Neural crest cell (in vitro differentiated cells): ENCODE data around the gene SLC25A48. TPM values are rescaled to one million over a fixed set of nuclear protein-coding genes. Genes with fewer than 3 reads are reported as not detected.

Source experiments
- DNase-seq: peaks from one replicate; pipeline ENCODE4 v3.0.0; 2021; ENCODE audit warnings: low read depth, mixed read lengths, low spot score
- H3K27ac Mint-ChIP-seq: one replicate; pipeline ENCODE4 v1.8.0; 2021; ENCODE audit warnings: mild to moderate bottlenecking, mixed read lengths; ENCODE audit not compliant: unreplicated experiment
- H3K27me3 Mint-ChIP-seq: 2 replicates; pipeline ENCODE4 v1.8.0; 2021; ENCODE audit warnings: low read depth, mild to moderate bottlenecking, mixed read lengths
- H3K36me3 Mint-ChIP-seq: 2 replicates; pipeline ENCODE4 v1.8.0; 2021; ENCODE audit warnings: low read depth, mild to moderate bottlenecking, mixed read lengths
- H3K4me1 Mint-ChIP-seq: 2 replicates; pipeline ENCODE4 v1.8.0; 2021; ENCODE audit warnings: mixed read lengths
- H3K4me3 Mint-ChIP-seq: one replicate; pipeline ENCODE4 v1.8.0; 2021; ENCODE audit warnings: mild to moderate bottlenecking, mixed read lengths
- H3K9me3 Mint-ChIP-seq: 2 replicates; pipeline ENCODE4 v1.8.0; 2021; ENCODE audit warnings: mixed read lengths
- total RNA-seq: library from RNA; stranded (reverse); gene quantifications from 2 replicates; pipeline ENCODE4 v1.2.1, GENCODE V29; 2021
- TF ChIP-seq, protein P1 (sequence below): fragments of 200-600 bp; sonication (generic); conservative IDR thresholded peaks from 2 replicates; pipeline ENCODE4 v1.5.0; 2021; ENCODE audit warnings: antibody characterized with exemption, mild to moderate bottlenecking

The SLC25A48 gene
- total RNA-seq, 1 donor from 2014 or later, result not detected

DNA sequence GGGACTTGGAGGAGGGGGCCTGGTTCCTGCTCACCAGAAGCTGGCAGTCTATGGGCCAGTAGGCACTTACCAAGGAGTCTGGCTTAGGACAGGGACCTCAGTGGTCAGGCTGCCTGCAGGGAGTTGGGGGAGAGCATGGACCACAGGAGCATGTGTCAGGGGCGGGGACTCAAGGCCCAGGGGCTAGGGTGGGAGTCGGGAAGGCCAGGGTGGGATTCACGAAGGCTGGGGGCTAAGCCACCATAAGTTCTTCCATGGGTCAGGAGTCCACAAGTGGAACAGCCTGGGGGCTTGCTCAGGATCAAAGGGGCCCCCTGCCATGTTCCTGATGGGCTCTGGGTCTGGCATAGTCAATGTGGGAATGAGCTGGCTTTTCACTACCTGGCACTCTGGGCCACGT lies 11.5 kb upstream of the SLC25A48 start:
- no peak overlapping the region for H3K4me3 Mint-ChIP-seq
- no peaks in the 10 kb centered on the region for H3K4me1 Mint-ChIP-seq
- DNase-seq, result no peak
- peaks cover 21% of the 10 kb centered on the region for H3K27me3 Mint-ChIP-seq
- H3K9me3 Mint-ChIP-seq, result no peaks in the 10 kb centered on the region
- H3K36me3 Mint-ChIP-seq, result no peaks in the 10 kb centered on the region
- TF ChIP-seq, protein P1, sequence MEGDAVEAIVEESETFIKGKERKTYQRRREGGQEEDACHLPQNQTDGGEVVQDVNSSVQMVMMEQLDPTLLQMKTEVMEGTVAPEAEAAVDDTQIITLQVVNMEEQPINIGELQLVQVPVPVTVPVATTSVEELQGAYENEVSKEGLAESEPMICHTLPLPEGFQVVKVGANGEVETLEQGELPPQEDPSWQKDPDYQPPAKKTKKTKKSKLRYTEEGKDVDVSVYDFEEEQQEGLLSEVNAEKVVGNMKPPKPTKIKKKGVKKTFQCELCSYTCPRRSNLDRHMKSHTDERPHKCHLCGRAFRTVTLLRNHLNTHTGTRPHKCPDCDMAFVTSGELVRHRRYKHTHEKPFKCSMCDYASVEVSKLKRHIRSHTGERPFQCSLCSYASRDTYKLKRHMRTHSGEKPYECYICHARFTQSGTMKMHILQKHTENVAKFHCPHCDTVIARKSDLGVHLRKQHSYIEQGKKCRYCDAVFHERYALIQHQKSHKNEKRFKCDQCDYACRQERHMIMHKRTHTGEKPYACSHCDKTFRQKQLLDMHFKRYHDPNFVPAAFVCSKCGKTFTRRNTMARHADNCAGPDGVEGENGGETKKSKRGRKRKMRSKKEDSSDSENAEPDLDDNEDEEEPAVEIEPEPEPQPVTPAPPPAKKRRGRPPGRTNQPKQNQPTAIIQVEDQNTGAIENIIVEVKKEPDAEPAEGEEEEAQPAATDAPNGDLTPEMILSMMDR, result no peak
- H3K27ac Mint-ChIP-seq, result no peak overlapping the region

DNA sequence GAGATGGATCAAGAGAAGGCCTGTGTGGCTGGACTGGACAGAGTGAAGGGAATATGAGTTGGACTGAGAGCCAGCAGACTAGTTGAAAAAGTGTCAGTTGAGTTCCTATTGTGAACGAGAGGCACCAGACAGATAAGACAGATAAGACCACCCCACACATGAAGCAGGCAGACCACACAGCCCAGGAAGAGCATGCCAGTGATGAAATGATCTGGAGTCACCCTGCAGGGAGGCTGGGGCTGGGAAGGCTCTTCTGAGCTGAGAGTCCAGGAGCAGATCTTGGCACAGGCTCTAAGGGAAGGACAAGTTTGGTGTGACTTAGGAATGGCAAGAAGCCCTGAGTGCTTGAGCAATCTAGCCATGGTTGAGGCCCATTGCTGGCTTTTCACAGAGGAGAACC lies 10.6 kb upstream of the SLC25A48 start:
- TF ChIP-seq, protein P1, result no peak
- no peak overlapping the region for H3K4me3 Mint-ChIP-seq
- no peaks in the 10 kb centered on the region for H3K36me3 Mint-ChIP-seq
- peaks cover 16% of the 10 kb centered on the region for H3K27me3 Mint-ChIP-seq
- DNase-seq, result no peak
- H3K4me1 Mint-ChIP-seq, result no peaks in the 10 kb centered on the region
- H3K9me3 Mint-ChIP-seq, result no peaks in the 10 kb centered on the region
- H3K27ac Mint-ChIP-seq, result no peak overlapping the region

DNA sequence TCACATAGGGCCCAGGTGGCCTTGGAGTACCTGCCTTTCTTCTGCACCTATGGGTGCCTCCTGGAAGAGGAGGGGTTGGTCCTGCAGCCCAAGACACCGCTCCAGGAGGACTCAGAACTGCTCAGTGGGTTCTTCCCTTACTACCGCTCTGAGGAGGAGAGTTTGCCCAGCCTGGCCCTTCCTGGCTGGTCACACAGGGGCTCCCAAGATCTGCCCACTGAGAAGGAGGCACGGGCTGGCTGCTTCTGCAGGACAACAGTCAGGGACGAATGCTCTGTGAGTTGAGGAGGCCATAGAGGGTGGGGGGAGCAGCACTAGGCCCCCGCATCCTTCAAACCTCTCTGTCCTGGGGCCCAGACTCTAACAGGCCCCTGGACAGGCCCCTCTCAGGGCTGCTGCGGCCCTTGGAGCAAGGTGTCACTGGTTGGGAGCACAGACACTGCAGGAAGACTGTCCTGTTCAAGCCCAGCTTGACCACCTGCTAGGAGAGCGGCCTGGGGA lies 9.9 kb upstream of the SLC25A48 start:
- H3K27ac Mint-ChIP-seq, result no peak overlapping the region
- no peaks in the 10 kb centered on the region for H3K9me3 Mint-ChIP-seq
- H3K27me3 Mint-ChIP-seq, result peaks cover 13% of the 10 kb centered on the region
- TF ChIP-seq, protein P1, result no peak
- no peaks in the 10 kb centered on the region for H3K4me1 Mint-ChIP-seq
- H3K36me3 Mint-ChIP-seq, result no peaks in the 10 kb centered on the region
- no peak for DNase-seq
- no peak overlapping the region for H3K4me3 Mint-ChIP-seq

DNA sequence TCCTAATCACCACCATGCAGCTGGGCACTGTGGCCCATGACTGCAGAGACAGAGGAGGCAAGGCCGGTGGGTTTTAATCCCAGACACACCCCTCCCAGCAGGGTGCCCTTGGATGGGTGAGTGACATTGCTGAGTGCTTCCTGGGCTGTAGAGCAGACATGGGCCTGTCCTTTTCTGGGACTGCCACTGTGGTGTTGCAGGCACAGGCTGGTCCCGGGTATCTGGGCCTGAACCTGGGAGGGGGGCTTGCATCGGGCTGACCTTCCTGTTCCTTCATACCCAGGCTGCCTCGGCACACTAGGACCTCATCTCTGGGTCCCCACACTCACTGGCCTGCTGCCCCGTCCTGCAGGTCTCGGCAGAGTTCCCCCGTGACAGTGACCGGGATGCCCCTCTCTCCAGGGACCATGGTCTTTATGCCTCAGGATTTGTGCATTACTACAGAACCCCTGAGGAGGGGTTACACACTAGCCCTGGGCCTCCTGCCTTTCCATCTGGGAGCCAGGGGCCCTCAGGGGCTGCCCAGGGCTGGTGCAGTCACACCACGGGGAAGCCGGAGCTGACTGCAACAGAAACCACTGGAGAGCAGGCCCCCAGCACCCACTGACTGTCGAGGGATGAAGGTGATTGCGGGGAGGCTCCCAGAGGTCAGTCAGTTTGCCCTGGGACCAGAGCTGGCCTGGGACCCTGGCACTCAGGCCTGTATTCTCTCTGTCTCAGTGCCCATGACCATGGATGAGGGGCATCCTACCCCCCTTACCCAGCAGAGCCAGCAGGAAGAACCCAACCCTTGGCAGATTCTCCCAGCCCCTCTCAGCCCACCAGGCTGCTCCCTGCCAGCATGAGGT lies 8.9 kb upstream of the SLC25A48 start:
- H3K4me3 Mint-ChIP-seq, result no peak overlapping the region
- H3K27ac Mint-ChIP-seq, result no peak overlapping the region
- H3K27me3 Mint-ChIP-seq, result peaks cover 21% of the 10 kb centered on the region
- H3K9me3 Mint-ChIP-seq, result no peaks in the 10 kb centered on the region
- DNase-seq, result no peak
- no peaks in the 10 kb centered on the region for H3K4me1 Mint-ChIP-seq
- TF ChIP-seq, protein P1, result no peak
- no peaks in the 10 kb centered on the region for H3K36me3 Mint-ChIP-seq

DNA sequence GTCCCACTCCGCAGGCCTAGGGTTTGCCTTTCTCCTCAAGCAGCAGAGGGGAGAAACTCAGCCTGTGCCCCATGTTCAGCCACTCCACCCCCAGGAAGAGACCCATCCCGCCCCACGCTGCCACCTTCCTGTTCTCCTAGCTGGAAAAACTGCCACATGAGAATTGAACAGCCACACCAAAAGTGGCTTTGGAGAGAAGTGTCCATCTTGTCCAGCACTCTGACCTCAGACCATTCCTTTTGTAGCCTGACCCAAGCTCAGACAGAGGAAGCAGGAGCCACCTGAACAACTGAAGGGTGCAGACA lies 8.3 kb upstream of the SLC25A48 start:
- Mint-ChIP-seq H3K4me1 (no peaks in the 10 kb centered on the region), H3K9me3 (no peaks in the 10 kb centered on the region), H3K4me3 (no peak overlapping the region), H3K27me3 (peaks cover 27% of the 10 kb centered on the region), H3K36me3 (no peaks in the 10 kb centered on the region), H3K27ac (no peak overlapping the region)
- DNase-seq, result no peak
- TF ChIP-seq, protein P1, result no peak
